Measurements from ENCODE around the gene GOLPH3L.

DNA sequence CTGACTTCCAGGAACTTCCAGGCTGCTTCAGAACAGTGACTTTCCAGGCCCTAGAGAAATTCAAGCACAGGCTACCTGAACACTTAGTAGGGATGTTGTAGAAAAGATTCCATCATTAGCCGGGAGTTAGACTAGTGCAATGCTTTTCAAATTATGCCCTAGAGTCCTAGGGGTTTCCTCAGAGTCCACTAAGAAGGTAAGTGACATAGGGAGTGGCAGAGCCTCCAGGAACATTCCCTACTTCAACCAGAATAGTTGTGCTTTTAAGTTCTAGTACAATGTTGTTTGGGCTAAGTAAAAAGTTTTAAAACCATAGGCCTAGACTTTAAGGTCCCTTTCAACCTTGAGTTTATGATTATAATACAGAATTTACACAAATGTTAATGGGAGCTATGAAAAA lies 9.1 kb upstream of the GOLPH3L start:
- TF ChIP-seq, protein P1, sequence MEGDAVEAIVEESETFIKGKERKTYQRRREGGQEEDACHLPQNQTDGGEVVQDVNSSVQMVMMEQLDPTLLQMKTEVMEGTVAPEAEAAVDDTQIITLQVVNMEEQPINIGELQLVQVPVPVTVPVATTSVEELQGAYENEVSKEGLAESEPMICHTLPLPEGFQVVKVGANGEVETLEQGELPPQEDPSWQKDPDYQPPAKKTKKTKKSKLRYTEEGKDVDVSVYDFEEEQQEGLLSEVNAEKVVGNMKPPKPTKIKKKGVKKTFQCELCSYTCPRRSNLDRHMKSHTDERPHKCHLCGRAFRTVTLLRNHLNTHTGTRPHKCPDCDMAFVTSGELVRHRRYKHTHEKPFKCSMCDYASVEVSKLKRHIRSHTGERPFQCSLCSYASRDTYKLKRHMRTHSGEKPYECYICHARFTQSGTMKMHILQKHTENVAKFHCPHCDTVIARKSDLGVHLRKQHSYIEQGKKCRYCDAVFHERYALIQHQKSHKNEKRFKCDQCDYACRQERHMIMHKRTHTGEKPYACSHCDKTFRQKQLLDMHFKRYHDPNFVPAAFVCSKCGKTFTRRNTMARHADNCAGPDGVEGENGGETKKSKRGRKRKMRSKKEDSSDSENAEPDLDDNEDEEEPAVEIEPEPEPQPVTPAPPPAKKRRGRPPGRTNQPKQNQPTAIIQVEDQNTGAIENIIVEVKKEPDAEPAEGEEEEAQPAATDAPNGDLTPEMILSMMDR (IDR thresholded peaks at IDR 0.05; ENCODE audit: low read length), result no peak
- TF ChIP-seq EZH2 (optimal IDR thresholded peaks at IDR 0.05; ENCODE audit: low read depth, low read length), result no peak
- TF ChIP-seq EZH2phosphoT487 (IDR thresholded peaks at IDR 0.05; ENCODE audit: low read length), result no peak

Data from MM.1S (cell line).